Stimulated activated memory B cell treated with anti-CD40 and anti-IgM and Interleukin-4, amounts not matched to agents 10 μg/mL and 1 μg/mL and 100 μg/mL, for 72 hours (primary cell): ENCODE measurements around the gene GALNT17.
"Not testable (repeated sequence)": the region's sequence is repeated elsewhere in the genome, so short reads cannot be mapped to it uniquely, and the experiment has no call there.

Experiments
- ATAC-seq: fragments of 150-1000 bp; cut with Tn5 transposase; 2 replicates; pipeline ENCODE4 v1.10.0; 2021
- H3K27ac Mint-ChIP-seq: one replicate; pipeline ENCODE4 v1.8.0; 2022; ENCODE audit warnings: mild to moderate bottlenecking, mixed read lengths
- H3K27me3 Mint-ChIP-seq: one replicate; pipeline ENCODE4 v1.8.0; 2022; ENCODE audit warnings: mixed read lengths
- H3K36me3 Mint-ChIP-seq: one replicate; pipeline ENCODE4 v1.8.0; 2022; ENCODE audit warnings: mixed read lengths
- H3K4me1 Mint-ChIP-seq: one replicate; pipeline ENCODE4 v1.8.0; 2022; ENCODE audit warnings: mixed read lengths
- H3K4me3 Mint-ChIP-seq: one replicate; pipeline ENCODE4 v1.8.0; 2022; ENCODE audit warnings: mild to moderate bottlenecking, moderate library complexity, mixed read lengths
- H3K9me3 Mint-ChIP-seq: one replicate; pipeline ENCODE4 v1.8.0; 2022; ENCODE audit warnings: mixed read lengths

The GALNT17 gene

DNA sequence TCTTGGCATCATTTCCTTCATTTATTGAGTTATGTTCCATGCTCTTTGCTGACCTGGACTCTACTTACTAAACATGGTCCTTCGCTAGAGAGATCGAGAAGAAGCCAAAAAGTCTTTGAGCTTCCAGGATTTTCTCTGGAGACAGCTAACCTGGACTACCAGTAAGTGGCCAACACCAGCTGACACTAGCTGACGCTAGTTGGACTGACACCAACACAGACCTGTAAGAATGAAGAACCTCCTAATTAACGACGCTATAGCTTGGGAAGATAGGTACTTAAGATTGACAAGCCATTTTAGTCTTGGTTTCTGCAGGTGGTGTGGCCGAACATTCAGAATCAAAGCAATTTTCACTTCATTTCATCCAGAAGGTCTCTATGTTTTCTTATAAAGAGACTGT lies 66.4 kb downstream of the GALNT17 start:
- Mint-ChIP-seq H3K9me3 (peaks cover 8% of the 10 kb centered on the region), H3K4me3 (no peak overlapping the region), H3K27ac (no peak overlapping the region), H3K4me1 (no peaks in the 10 kb centered on the region), H3K27me3 (no peaks in the 10 kb centered on the region), H3K36me3 (no peaks in the 10 kb centered on the region)
- no peak for ATAC-seq

DNA sequence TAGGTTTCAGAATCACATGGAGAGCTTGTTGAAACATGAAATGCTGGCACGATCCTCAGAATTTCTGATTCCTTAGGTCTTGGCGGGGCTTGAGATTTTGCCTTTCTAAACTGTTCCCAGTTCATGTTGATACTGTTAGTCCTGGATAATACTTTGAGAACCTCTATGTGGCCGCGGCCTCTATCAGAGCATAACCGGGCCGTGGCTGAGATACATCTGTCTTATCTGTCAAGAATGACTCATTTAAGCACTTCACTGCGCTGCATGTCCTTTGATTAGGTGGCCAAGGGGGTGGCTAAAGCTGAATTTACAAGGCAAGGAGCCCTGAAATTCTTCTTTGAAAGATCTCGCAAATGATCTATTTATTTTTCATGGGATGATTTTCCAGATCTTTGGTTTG lies 66.9 kb downstream of the GALNT17 start:
- H3K4me1 Mint-ChIP-seq = no peaks in the 10 kb centered on the region
- ATAC-seq = no peak
- no peaks in the 10 kb centered on the region for H3K27me3 Mint-ChIP-seq
- H3K27ac Mint-ChIP-seq = no peak overlapping the region
- H3K4me3 Mint-ChIP-seq = no peak overlapping the region
- peaks cover 8% of the 10 kb centered on the region for H3K9me3 Mint-ChIP-seq
- no peaks in the 10 kb centered on the region for H3K36me3 Mint-ChIP-seq

DNA sequence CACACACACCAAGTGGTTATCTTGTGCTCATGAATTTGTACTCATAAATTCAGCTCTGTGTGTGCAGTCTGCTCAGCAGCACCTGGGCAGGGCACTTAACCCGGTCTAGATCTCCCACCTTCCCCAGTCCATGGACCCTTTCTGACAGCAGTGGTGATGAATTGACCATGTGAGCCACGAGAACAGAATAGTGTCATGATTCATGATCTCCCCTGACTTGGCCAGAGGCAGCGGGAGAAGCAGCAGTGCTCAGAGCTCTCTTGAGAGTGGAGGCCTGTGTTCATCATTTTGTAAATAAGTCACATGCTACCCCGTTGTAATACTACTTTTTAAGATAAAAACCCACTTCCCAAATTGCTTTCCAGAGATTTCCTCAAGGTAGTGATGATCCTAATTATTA lies 74.2 kb downstream of the GALNT17 start:
- no peak overlapping the region for H3K4me3 Mint-ChIP-seq
- H3K9me3 Mint-ChIP-seq = peaks cover 4% of the 10 kb centered on the region
- H3K27me3 Mint-ChIP-seq = no peaks in the 10 kb centered on the region
- no peaks in the 10 kb centered on the region for H3K36me3 Mint-ChIP-seq
- no peak for ATAC-seq
- H3K4me1 Mint-ChIP-seq = no peaks in the 10 kb centered on the region
- no peak overlapping the region for H3K27ac Mint-ChIP-seq

DNA sequence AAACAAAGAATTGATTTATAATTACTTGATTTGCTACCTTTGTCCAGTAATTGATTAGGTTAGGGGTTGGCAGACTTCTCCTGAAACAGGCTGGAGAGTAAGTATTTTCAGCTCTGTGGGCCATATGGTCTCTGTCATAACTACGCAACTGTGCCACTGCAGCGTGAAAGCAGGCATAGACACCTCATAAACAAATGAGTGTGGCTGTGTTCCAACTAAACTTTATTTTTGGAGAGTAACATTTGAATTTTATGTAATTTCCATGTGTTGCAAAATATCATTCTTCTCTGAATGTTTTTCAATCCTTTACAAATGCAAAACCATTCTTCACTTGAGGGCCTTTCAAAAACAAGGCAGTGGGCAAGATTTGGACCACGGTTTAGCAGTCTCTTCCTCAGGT lies 76.9 kb downstream of the GALNT17 start:
- H3K4me3 Mint-ChIP-seq = no peak overlapping the region
- H3K4me1 Mint-ChIP-seq = no peaks in the 10 kb centered on the region
- H3K36me3 Mint-ChIP-seq = no peaks in the 10 kb centered on the region
- H3K9me3 Mint-ChIP-seq = peaks cover 10% of the 10 kb centered on the region
- H3K27me3 Mint-ChIP-seq = no peaks in the 10 kb centered on the region
- ATAC-seq = no peak
- no peak overlapping the region for H3K27ac Mint-ChIP-seq

DNA sequence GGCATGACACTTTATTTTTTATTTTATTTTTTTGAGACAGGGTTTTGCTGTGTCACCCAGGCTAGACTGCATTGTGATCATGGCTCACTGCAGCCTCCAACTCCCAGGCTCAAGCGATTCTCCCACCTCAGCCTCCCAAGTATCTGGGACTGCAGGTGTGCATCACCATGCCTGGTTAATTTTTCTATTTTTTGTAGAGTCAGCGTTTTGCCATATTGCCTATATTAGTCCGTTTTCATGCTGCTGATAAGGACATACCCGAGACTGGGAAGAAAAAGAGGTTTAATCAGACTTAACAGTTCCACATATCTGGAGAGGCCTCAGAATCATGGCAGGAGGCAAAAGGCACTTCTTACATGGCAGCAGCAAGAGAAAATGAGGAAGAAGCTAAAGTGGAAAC lies 77.5 kb downstream of the GALNT17 start:
- not testable (repeated sequence) for H3K36me3 Mint-ChIP-seq, ATAC-seq, H3K4me3 Mint-ChIP-seq, H3K27ac Mint-ChIP-seq, H3K27me3 Mint-ChIP-seq, H3K9me3 Mint-ChIP-seq, H3K4me1 Mint-ChIP-seq

DNA sequence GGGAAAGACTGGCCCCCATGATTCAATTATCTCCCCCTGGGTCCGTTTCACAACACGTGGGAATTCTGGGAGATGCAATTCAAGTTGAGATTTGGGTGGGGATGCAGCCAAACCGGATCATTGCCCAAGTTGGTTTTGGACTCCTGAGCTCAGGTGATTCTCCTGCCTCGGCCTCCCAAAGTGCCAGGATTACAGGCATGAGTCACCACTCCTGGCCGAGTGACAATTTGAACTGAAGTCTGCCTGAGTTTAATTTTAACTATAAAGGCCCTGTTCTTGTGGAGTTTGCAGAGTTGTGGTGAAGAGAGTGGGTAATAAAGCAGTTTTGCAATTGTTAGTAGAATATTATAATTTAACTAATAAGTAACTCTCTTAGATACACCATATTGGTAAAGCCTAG lies 78.3 kb downstream of the GALNT17 start:
- Mint-ChIP-seq H3K9me3 (peaks cover 12% of the 10 kb centered on the region), H3K27me3 (no peaks in the 10 kb centered on the region), H3K27ac (no peak overlapping the region), H3K36me3 (no peaks in the 10 kb centered on the region), H3K4me1 (no peaks in the 10 kb centered on the region), H3K4me3 (no peak overlapping the region)
- no peak for ATAC-seq

DNA sequence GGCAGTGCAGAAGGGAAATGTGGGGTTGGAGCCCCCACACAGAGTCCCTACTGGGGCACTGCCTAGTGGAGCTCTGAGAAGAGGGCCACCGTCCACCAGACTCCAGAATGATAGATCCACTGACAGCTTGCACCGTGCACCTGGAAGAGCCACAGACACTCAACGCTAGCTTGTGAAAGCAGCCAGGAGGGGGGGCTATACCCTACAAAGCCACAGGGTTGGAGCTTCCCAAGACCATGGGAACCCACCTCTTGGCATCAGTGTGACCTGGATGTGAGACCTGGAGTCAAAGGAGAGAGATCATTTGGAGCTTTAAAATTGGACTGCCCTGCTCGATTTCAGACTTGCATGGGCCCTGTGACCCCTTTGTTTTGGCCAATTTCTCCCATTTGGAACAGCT lies 80.5 kb downstream of the GALNT17 start:
- ATAC-seq, H3K4me1 Mint-ChIP-seq, H3K36me3 Mint-ChIP-seq, H3K27me3 Mint-ChIP-seq, H3K4me3 Mint-ChIP-seq, H3K27ac Mint-ChIP-seq: not testable (repeated sequence)
- peaks cover 13% of the 10 kb centered on the region for H3K9me3 Mint-ChIP-seq

DNA sequence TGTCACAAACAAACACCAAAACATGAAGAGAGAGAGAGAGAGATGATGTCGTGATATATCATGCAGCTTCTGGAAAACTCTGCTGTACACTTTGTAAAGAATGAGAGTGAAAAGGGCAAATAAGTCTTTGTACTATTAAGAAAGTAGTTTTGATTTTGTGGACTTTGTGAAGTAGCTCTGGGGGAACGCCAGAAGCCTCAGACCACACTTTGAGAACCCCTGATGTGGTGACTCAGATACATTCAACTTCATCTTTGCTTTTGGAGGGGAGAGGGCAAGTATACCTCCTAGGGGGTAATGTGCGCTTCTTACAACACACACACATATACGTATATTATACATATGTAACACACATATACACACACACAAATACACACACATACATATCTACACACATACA lies 84.3 kb downstream of the GALNT17 start:
- Mint-ChIP-seq H3K4me3 (no peak overlapping the region), H3K27me3 (no peaks in the 10 kb centered on the region), H3K36me3 (no peaks in the 10 kb centered on the region), H3K27ac (no peak overlapping the region), H3K4me1 (no peaks in the 10 kb centered on the region), H3K9me3 (peaks cover 22% of the 10 kb centered on the region)
- no peak for ATAC-seq

DNA sequence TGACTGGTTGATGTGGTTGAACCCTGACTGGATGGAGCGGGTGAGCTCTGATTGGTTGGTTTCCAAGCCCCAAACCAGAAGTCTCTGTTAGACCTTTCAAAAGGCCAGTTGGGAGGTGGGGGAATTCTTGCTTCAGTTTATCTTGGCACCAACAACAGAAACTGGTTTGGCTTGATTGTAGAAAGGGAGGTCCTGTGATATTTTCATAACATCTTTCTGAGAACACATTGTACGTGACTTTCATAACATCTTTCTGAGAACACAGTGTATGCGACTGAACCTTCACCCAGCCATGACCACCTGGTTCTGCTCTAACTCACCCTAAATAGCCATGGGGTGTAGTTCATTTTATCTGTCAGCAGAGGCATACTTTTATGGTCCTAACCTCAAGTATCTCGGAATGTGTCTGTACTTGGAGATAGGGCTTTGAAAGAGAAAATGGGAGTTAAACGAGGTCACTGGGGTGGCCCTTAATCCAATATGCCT lies 88.3 kb downstream of the GALNT17 start:
- H3K9me3 Mint-ChIP-seq = peaks cover 16% of the 10 kb centered on the region

DNA sequence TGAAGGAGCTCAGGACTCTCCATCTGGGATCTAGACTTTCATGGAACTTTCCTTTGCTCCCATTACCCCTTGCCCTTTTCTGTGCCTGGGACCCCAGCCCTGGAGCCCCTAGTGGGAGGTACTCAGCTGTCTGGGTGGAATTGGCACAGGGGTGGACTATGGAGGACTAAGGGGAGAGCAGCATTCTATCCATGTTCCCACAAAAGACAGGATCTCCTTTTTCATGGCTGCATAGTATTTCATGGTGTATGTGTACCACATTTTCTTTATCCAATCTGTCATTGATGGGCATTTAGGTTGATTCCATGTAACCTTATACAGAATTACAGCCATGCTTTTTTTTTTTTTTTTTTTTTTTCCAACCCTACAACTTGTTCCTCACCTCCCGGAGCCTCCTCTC lies 89.1 kb downstream of the GALNT17 start:
- Mint-ChIP-seq H3K27ac (no peak overlapping the region), H3K36me3 (no peaks in the 10 kb centered on the region), H3K4me3 (no peak overlapping the region), H3K9me3 (peaks cover 16% of the 10 kb centered on the region), H3K27me3 (no peaks in the 10 kb centered on the region), H3K4me1 (no peaks in the 10 kb centered on the region)
- ATAC-seq = no peak

More for the DNA sequence above, 88.3 kb downstream of the GALNT17 start:
- Mint-ChIP-seq H3K36me3 (no peaks in the 10 kb centered on the region), H3K4me1 (no peaks in the 10 kb centered on the region), H3K27me3 (no peaks in the 10 kb centered on the region), H3K4me3 (no peak overlapping the region), H3K27ac (no peak overlapping the region)
- no peak for ATAC-seq

DNA sequence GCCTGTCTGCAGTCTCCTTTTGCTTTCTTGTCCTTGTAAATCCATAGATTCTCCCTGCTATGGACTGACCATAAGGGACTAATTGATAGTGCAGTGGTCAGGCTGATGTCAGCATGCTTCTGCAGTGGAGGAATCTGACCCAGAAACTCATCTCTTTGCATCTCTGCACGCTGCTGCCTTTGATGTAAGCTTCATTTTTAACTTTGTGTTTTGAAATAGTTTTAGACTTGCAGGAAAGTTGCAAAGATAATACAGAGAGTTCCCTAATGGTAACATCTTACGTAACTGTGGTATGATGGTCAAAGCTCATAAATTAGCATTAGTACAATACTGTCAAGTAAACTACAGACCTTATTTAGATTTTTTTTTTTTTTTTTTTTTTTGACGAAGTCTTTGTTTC lies 89.6 kb downstream of the GALNT17 start:
- Mint-ChIP-seq H3K4me1 (no peaks in the 10 kb centered on the region), H3K9me3 (peaks cover 16% of the 10 kb centered on the region), H3K4me3 (no peak overlapping the region), H3K27ac (no peak overlapping the region), H3K36me3 (no peaks in the 10 kb centered on the region), H3K27me3 (no peaks in the 10 kb centered on the region)
- ATAC-seq = no peak

DNA sequence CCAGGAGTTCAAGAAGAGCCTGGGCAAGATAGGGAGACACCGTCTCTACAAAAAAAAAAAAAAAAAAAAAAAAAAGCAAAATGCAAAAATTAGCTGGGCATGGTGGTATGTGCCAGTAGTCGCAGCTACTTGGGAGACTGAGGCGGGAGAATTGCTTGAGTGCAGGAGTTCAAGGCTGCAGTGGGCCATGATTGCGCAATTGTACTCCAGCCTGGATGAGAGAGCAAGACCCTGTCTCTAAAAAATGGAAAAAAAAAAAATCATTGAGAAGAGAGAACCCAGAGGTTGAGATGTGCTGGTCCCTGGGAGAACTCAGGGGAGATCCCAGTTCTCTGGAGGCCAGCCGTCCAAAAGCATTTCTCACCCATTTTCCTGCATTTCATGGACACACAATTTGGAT lies 95.2 kb downstream of the GALNT17 start:
- peaks cover 23% of the 10 kb centered on the region for H3K9me3 Mint-ChIP-seq
- no peak for ATAC-seq
- H3K4me3 Mint-ChIP-seq = no peak overlapping the region
- H3K36me3 Mint-ChIP-seq = no peaks in the 10 kb centered on the region
- H3K27ac Mint-ChIP-seq = no peak overlapping the region
- H3K4me1 Mint-ChIP-seq = no peaks in the 10 kb centered on the region
- no peaks in the 10 kb centered on the region for H3K27me3 Mint-ChIP-seq

DNA sequence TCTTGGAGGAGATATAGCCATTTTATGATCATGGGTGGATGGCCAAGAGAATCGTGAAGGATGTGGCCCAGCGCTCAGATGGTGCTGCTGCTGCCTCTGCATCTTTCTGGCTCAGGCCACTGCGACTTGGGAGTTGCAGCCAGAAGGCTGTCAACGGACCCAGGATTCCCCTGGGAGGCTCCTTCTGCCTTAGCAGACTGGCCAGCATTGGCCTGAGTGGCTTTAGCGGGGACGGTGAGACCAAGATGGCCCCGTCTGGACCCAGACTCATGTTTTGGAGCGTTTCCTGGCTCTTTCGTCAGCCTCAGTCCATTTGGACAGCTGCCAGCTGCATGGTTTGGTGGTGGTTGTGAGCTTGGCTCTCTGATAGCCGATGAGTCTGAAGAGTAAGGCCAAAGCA lies 97.2 kb downstream of the GALNT17 start:
- no peaks in the 10 kb centered on the region for H3K36me3 Mint-ChIP-seq
- no peaks in the 10 kb centered on the region for H3K4me1 Mint-ChIP-seq
- H3K4me3 Mint-ChIP-seq = no peak overlapping the region

DNA sequence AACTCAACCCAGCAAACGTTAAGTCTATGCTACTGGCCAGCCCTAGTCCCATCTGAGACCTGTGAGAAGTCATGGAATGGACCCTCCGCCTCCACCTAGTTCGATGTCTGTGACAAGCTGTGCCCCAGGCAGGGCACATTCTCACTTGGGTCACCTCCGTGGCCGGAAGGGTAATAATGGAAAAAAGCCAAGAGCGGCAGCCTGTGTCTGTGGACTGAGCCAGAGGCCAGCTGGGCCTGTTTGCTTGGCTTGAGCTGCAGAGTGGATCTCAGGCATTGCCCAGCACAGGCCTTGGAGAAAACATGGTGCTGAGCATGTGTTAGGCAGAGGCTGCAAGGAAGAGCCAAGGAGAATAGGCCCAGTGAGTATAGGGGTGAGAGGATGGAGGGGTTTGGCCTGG lies 97.8 kb downstream of the GALNT17 start:
- Mint-ChIP-seq H3K4me3 (no peak overlapping the region), H3K27ac (no peak overlapping the region), H3K4me1 (no peaks in the 10 kb centered on the region), H3K36me3 (no peaks in the 10 kb centered on the region), H3K9me3 (peaks cover 27% of the 10 kb centered on the region), H3K27me3 (no peaks in the 10 kb centered on the region)
- no peak for ATAC-seq

More for the DNA sequence above, 97.2 kb downstream of the GALNT17 start:
- H3K27ac Mint-ChIP-seq = no peak overlapping the region
- H3K27me3 Mint-ChIP-seq = no peaks in the 10 kb centered on the region
- ATAC-seq = no peak
- peaks cover 27% of the 10 kb centered on the region for H3K9me3 Mint-ChIP-seq

DNA sequence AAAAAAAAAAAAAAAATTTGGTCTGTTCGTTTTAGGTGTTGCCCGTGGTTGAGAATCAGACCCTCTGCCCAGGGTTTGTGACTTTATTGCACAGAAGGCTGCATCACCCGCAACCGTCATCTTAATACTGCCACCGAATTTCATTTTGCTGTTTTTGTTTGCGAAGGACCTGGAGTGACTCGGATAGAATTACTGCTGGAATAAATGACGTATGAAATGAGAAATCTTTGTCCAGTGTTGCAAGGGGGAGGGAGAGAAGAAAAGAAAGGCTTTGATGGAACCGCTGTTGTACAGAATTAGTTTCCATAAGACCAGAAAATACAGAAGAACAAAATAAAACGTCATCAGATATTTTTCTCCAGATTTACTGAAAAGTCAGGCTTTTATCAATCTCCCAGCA lies 103.3 kb downstream of the GALNT17 start:
- ATAC-seq = no peak
- peaks cover 19% of the 10 kb centered on the region for H3K9me3 Mint-ChIP-seq
- no peak overlapping the region for H3K27ac Mint-ChIP-seq
- H3K36me3 Mint-ChIP-seq = no peaks in the 10 kb centered on the region
- H3K4me3 Mint-ChIP-seq = no peak overlapping the region
- H3K4me1 Mint-ChIP-seq = no peaks in the 10 kb centered on the region
- no peaks in the 10 kb centered on the region for H3K27me3 Mint-ChIP-seq

DNA sequence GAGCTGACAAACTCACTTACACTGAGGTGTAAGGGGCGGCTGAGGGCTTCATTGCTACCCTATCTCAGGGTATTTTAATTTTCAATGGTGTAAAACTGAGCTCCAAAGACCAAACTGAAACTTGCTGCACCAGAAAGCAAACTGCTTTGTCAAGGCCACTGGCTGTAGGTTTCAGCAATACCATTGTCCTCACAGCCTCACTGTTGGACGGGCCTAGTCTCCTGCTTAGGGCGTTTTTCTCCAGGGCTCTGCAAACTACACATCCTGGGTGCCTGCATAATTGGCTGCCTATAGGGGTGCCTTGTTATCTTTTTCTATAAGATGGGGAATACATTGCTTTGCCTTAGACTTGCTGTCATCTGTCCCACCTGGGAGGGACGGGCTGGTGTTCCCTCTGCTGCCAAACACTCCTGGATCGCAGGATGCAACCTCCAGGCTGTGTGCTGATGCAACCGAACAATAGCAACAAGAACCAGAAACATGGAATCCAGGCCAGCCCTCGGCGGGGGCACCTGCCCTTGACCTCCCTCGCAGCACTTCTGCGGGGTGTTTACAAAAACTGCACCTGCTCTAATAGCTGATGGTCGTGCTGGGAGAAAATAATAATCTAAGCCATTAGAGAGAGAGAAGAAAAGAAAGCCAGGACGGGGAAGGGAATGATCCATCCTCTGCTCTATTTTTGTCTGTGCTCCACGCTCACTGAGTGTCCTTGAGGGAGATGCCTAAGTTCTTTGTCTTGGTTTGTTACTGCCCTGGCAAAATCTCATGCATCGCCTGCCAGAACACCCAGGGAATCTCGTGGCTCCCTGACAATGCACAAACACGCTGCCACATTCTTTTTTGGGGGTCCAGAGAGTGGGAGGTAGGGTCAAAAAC lies 104.5 kb downstream of the GALNT17 start:
- Mint-ChIP-seq H3K4me1 (no peaks in the 10 kb centered on the region), H3K36me3 (no peaks in the 10 kb centered on the region), H3K27ac (no peak overlapping the region), H3K27me3 (no peaks in the 10 kb centered on the region), H3K9me3 (peaks cover 15% of the 10 kb centered on the region), H3K4me3 (no peak overlapping the region)
- no peak for ATAC-seq
